Effector memory CD4-positive, alpha-beta T cell (primary cell): ENCODE results near the gene USH2A.

ENCODE experiments used
- DNase-seq, 3 donors: peaks; one replicate each; pipeline ENCODE4 v3.0.0-alpha.2; 2020
- H3K27ac ChIP-seq: 2 replicates; pipeline ENCODE4 v1.7.0; 2013; ENCODE audit warnings: mild to moderate bottlenecking, low read length, moderate library complexity; ENCODE audit not compliant: insufficient read depth, poor library complexity, severe bottlenecking
- H3K27me3 ChIP-seq: replicated peaks from 2 replicates; pipeline ENCODE4 v1.7.0; 2013; ENCODE audit warnings: mild to moderate bottlenecking, low read length; ENCODE audit not compliant: insufficient read depth, control insufficient read depth, poor library complexity, severe bottlenecking
- H3K36me3 ChIP-seq: 2 replicates; pipeline ENCODE4 v1.7.0; 2013; ENCODE audit warnings: mild to moderate bottlenecking, low read length, moderate library complexity; ENCODE audit not compliant: control insufficient read depth, insufficient read depth
- H3K4me1 ChIP-seq: 2 replicates; pipeline ENCODE4 v1.7.0; 2013; ENCODE audit warnings: low read length, mild to moderate bottlenecking; ENCODE audit not compliant: control insufficient read depth, insufficient read depth, poor library complexity, severe bottlenecking
- H3K4me3 ChIP-seq: 2 replicates; pipeline ENCODE4 v1.7.0; 2013; ENCODE audit warnings: low read length, low read depth, mild to moderate bottlenecking; ENCODE audit not compliant: insufficient read depth, poor library complexity, severe bottlenecking
- H3K9me3 ChIP-seq: 2 replicates; pipeline ENCODE4 v1.7.0; 2013; ENCODE audit warnings: mild to moderate bottlenecking, low read length, moderate library complexity; ENCODE audit not compliant: control insufficient read depth
- total RNA-seq, 3 donors: gene quantifications; one replicate each; lab custom pipeline; 2026; lab: John Stamatoyannopoulos, UW

The USH2A gene, protein sequence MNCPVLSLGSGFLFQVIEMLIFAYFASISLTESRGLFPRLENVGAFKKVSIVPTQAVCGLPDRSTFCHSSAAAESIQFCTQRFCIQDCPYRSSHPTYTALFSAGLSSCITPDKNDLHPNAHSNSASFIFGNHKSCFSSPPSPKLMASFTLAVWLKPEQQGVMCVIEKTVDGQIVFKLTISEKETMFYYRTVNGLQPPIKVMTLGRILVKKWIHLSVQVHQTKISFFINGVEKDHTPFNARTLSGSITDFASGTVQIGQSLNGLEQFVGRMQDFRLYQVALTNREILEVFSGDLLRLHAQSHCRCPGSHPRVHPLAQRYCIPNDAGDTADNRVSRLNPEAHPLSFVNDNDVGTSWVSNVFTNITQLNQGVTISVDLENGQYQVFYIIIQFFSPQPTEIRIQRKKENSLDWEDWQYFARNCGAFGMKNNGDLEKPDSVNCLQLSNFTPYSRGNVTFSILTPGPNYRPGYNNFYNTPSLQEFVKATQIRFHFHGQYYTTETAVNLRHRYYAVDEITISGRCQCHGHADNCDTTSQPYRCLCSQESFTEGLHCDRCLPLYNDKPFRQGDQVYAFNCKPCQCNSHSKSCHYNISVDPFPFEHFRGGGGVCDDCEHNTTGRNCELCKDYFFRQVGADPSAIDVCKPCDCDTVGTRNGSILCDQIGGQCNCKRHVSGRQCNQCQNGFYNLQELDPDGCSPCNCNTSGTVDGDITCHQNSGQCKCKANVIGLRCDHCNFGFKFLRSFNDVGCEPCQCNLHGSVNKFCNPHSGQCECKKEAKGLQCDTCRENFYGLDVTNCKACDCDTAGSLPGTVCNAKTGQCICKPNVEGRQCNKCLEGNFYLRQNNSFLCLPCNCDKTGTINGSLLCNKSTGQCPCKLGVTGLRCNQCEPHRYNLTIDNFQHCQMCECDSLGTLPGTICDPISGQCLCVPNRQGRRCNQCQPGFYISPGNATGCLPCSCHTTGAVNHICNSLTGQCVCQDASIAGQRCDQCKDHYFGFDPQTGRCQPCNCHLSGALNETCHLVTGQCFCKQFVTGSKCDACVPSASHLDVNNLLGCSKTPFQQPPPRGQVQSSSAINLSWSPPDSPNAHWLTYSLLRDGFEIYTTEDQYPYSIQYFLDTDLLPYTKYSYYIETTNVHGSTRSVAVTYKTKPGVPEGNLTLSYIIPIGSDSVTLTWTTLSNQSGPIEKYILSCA (N-terminal part only)
- total RNA-seq, result 0 reads per million in 3 donors

DNA sequence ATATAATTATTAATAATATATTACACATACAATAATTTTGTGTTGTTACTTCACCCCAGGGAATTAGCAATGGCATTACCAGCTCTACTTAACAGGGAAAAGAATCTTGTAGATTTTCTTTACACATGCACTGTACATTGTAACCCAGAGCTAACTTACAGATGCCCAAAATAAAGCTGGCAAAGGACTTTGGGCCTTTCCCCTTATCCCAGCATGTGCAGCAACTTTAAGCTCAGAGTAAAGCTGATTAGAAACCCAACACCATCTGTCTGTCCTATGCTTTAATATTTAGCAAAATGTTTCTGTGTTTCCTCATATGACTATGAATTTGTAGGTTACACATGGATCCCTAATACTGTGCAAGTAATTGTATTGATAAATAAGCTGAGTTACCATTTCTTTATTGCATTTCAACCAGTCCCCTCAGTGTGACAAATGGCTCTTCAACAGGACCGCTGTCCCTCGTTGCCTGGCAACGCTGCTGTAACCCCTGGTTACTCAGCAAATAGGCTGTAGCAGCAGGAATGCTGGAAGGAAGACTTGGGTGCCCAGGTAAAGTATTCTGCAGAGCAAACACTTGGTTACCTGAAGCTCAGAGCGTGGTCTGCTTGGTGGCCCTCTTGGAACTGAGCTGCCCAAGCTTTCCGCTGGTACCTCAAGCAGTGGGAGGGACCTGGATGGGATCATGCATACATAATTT is at the start of gene USH2A:
Gene USH2A (minus strand): TSS at position 628 of the 700 bp plus-strand sequence. CDS start 1,112 bp downstream, outside the sequence.
- Histone ChIP-seq H3K27me3 (no peaks in the 10 kb centered on the region), H3K36me3 (no peaks in the 10 kb centered on the region), H3K27ac (no peak within 1 kb of the TSS), H3K9me3 (no peaks in the 10 kb centered on the region), H3K4me1 (no peaks in the 10 kb centered on the region), H3K4me3 (no peak within 1 kb of the TSS)
- no peak for DNase-seq

DNA sequence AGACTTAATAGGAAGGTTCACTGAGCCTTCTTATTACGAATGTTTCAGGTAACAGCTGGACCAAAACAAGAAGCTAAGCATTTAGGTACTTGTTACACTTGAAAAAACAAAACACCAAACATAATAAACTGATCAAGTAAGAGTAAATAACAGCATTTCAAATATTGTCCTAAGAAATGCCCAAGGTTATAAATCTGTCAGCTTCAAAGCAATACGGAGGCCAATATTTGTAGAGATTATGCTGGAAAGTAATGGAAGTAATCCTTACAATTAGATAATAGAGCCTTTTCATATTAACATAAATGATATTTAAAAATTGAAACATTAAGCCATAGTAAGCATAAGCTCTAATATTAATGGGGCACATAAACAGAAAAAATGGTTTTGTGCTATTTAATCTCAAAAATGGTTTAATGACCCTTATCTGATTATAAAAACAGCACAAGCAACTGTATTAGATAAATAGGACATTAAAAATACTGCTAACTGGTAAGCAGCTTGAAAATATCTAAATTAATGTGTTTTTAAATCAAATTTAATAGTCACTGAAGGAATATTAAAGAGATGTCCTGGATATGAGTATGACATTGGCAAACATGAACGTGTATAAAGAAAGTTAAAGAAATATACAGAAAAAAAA is 43.0 kb upstream of the USH2A start:
- no peaks in the 10 kb centered on the region for H3K36me3 ChIP-seq
- no peak overlapping the region for H3K4me3 ChIP-seq
- H3K27me3 ChIP-seq, result no peaks in the 10 kb centered on the region
- H3K4me1 ChIP-seq, result no peaks in the 10 kb centered on the region
- no peak for DNase-seq
- no peaks in the 10 kb centered on the region for H3K9me3 ChIP-seq
- no peak overlapping the region for H3K27ac ChIP-seq

DNA sequence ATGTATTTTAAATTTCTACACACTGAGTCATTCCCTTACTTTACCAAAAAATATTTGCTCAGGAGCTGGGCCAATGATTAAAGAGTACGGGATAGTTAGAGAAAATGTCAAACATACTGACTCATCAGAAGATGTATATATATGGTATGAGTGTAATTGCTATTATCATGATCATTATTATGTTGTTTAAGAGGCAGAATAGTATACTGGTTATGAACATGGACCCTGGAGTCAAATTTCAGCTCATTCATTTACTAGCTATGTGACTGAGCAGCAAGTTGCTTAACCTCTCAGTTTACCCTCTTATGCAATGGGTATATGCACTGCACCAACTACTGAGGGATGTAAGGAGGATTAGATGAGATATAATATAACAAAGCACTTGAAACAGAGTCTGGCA is 41.2 kb upstream of the USH2A start:
- H3K36me3 ChIP-seq, result no peaks in the 10 kb centered on the region
- H3K27me3 ChIP-seq, result no peaks in the 10 kb centered on the region
- DNase-seq, result no peak
- H3K4me1 ChIP-seq, result no peaks in the 10 kb centered on the region
- H3K9me3 ChIP-seq, result no peaks in the 10 kb centered on the region
- no peak overlapping the region for H3K4me3 ChIP-seq
- no peak overlapping the region for H3K27ac ChIP-seq

DNA sequence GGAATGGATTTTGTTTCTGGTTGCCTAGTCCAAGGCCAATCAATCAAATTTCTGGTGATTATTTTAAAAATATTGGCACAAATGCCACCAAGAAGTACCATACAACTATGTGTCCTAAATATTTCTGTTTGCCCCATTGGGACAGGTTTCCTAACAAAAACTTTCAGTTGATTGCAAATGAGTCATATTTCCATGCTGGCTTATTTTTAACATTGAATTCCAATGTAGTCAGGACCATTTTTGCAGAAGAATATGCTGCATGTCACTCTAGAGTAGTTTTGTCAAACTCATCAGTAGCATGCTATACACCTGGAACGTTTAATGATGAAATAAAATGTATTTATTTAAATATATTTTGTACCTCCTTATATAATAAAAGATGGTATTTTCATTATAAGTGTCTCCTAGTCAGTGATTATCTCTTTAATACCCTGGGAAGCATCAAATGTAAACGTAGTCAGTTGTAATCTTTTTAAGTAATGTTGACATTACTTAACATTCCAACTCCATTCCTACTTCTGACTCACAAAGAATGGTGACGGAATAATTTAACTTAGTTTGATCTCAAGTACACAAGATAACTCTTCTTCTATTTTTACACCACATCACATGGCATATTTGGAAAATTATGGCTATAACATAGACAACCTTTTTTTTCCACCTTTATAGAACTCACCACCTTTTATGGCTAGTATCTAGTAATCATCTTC is 39.0 kb upstream of the USH2A start:
- Histone ChIP-seq H3K27me3 (no peaks in the 10 kb centered on the region), H3K27ac (no peak overlapping the region), H3K9me3 (no peaks in the 10 kb centered on the region), H3K4me1 (no peaks in the 10 kb centered on the region), H3K36me3 (no peaks in the 10 kb centered on the region), H3K4me3 (no peak overlapping the region)
- no peak for DNase-seq

DNA sequence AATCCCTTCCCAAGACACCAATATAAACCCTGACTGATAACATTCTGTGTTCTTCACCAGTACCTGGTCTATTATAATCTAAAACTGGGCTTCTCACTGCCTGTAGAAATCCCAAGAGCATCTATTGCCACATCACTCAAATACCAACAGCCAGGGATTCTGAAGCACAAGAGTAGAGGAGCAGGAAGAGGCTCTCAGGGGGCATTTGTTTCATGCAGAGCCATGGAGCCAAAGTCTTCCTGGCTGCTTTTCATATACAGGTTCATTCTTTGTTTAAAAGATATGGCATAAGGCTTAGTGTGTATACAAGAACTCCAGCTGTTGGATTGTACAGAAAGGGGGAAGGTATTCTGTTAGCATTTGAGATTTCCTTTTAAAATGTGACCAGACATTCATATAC is 38.2 kb upstream of the USH2A start:
- Histone ChIP-seq H3K9me3 (no peaks in the 10 kb centered on the region), H3K27me3 (no peaks in the 10 kb centered on the region), H3K4me1 (no peaks in the 10 kb centered on the region), H3K4me3 (no peak overlapping the region), H3K36me3 (no peaks in the 10 kb centered on the region), H3K27ac (no peak overlapping the region)
- DNase-seq, result no peak

DNA sequence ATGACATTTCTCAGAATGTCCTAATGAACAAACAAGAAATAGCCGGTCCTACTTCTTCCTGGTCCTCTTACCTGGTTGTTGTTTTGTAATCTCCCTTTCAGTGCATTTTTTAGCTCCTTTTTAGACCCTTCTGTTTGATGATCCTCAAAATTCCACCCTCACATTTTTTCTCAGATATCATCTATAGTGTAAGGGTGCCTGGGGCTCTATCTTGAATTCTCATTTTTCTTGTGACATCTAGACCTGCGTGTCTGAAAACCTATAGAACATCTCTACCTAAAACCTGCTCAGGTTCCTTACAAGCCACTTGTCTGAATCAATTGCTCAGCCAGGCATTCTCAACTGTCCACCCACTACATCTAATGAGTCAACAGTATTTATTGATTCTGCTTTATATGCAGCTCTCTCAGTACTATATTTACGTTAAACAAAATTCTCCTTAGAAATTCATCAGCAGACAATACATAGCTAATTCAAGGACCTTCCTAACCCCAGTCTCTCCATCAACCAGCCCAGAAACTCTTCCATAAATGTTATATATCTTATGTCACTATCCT is 36.5 kb upstream of the USH2A start:
- Histone ChIP-seq H3K4me1 (no peaks in the 10 kb centered on the region), H3K9me3 (no peaks in the 10 kb centered on the region), H3K27ac (no peak overlapping the region), H3K4me3 (no peak overlapping the region), H3K27me3 (no peaks in the 10 kb centered on the region), H3K36me3 (no peaks in the 10 kb centered on the region)
- DNase-seq, result no peak

DNA sequence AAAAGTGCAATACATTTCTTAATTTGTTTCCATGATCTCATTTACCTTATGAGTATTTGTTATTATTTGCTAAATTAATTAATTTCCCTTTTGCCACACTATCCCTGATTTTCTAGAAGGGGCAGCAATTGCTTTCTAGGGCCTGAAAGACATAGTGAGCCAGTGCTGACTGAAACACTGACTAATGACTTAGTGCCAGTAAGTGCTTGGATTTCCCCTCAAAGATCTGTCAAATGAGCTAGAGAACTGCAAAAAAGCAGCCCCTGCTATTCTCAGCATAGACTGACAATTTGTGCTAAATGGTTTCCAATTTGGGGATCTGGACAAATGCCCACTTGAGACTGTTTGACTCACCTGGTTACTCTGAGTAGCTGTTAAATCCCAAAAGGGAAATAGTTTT is 35.6 kb upstream of the USH2A start:
- H3K36me3 ChIP-seq, result no peaks in the 10 kb centered on the region
- no peak overlapping the region for H3K27ac ChIP-seq
- DNase-seq, result no peak
- H3K9me3 ChIP-seq, result no peaks in the 10 kb centered on the region
- no peaks in the 10 kb centered on the region for H3K4me1 ChIP-seq
- no peaks in the 10 kb centered on the region for H3K27me3 ChIP-seq
- H3K4me3 ChIP-seq, result no peak overlapping the region

DNA sequence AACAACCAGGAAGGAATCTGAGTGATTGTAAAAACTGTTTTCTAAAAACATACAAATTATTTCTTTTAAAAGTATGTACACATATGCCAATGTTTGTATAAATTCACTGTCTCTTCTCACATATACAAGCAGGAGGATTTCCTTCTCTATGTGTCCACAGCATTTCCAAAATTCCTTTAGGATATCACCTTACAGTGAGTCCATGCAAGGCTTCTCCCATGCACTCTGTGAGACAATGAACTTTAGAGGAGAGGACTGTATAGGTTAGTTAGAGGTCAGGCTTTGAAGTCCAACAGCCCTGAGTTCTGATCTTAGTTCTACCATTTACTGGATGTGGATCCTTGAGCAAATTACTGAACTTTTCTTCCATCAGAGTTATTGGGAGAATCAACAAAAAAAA is 34.1 kb upstream of the USH2A start:
- H3K4me1 ChIP-seq, result no peaks in the 10 kb centered on the region
- DNase-seq, result no peak
- H3K4me3 ChIP-seq, result no peak overlapping the region
- no peaks in the 10 kb centered on the region for H3K27me3 ChIP-seq
- no peak overlapping the region for H3K27ac ChIP-seq
- no peaks in the 10 kb centered on the region for H3K36me3 ChIP-seq
- no peaks in the 10 kb centered on the region for H3K9me3 ChIP-seq
